Activated CD4-positive, alpha-beta T cell treated with anti-CD3 and anti-CD28 coated beads, Interleukin-10, Interleukin-2, amounts not matched to agents 100 ng/mL and 50 ng/mL, durations not matched to agents 16 hours and 8 hours (primary cell): ENCODE measurements around the gene ALG6.
A peak's percentile ranks its signal among the peaks of the same experiment; 100 is the strongest.
"Not testable (repeated sequence)": the region's sequence is repeated elsewhere in the genome, so short reads cannot be mapped to it uniquely, and the experiment has no call there.

ENCODE experiments used
- DNase-seq: peaks from one replicate; pipeline ENCODE4 v3.0.0-alpha.2; 2020

ALG6 gene

GRCh38 chr1:63328781-63329180 lies 38.6 kb upstream of the ALG6 start:
- no peak for DNase-seq

DNA sequence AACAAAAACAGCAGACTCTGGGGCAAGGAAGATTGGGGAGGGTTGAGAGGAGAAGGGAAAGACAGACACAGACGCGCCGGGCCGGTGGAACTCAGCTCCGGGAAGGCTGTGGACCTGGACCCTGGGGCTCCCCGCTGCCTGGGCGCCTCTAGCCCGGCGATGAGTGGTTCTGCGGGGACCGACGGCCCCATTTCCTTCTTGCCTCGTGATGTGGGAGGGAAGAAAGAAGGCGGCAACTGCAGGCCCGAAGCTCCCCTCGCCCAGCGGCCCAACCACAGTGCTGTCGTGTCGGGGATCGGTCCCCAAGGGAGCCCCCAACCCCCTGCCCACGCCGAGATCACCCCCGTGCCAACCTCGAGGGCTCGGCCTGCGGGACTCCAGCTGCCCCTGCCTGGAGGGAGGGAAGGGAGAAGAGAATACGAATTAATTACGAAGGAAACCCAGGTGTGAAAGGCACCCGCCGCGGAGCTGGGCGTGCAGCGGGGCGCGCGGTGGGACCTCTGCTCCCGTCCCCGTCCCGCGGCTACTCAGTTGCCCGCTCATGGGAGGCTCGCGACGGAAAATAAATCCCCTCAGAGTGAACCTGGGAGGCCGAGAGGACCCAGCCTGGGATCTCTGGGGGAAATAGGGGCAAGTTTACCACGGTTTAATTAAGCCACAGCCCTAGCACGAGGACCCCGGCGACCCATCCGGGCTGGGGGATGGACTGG lies 37.7 kb upstream of the ALG6 start:
- no peak for DNase-seq

- DNase-seq = no peak
These were observed 37.0 kb upstream of the ALG6 start for GRCh38 chr1:63330331-63330916.

- DNase-seq = no peak
These were observed 25.0 kb upstream of the ALG6 start for GRCh38 chr1:63342402-63342801.

DNA sequence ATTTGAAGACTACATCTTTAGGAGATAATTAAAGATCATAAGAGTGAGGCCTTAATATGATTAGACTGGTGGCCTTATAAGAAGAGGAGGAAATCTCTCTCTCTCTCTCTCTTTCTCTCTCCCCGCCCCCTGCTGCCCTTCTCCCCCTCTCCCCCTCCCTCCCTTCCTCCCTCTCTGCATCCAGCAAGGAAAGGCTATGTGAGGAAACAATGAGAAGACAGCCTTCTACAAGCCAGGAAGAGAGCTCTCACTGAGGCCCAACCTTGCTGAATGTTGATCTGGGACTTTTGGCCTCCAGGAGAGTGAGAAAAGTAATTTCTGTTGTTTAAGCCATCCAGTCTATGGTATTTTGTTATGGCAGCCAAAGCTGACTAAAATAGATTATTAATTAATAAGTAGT lies 23.5 kb upstream of the ALG6 start:
- no peak for DNase-seq

GRCh38 chr1:63350320-63350719 lies 17.1 kb upstream of the ALG6 start:
- no peak for DNase-seq

DNA sequence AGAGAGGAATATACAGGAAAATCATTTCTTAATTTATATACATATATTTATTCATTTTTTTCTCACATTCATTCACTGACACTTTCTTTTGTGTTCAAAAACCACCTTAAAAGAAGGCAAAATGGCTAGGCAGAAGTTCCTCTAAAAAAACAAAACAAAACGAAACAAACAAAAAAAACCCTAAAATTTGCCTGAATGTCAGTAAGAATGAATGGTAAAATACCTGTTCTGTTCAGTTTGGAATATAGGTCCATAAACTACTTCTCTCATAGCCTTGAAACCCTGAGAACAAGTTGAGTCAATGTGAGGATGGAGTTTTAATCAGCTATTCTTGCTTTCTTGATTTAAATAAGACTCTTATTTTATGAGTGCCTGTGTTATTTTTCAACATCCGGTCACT lies 14.7 kb upstream of the ALG6 start:
- no peak for DNase-seq

DNA sequence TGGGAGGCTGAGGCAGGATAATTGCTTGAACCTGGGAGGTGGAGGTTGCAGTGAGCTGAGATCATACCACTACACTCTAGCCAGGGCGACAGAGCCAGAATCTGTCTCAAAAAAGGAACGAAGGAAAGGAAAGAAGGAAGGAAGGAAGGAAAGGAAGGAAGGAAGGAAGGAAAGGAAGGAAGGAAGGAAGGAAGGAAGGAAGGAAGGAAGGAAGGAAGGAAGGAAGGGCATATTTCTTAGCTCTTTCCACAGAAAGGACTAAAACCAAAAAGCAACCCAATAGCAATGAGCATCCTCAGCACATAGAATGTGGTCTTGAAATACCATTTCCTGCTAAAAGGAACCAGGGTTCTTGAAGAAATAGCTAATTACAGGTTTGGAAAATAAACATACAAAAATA lies 11.2 kb upstream of the ALG6 start:
- DNase-seq = not testable (repeated sequence)

DNA sequence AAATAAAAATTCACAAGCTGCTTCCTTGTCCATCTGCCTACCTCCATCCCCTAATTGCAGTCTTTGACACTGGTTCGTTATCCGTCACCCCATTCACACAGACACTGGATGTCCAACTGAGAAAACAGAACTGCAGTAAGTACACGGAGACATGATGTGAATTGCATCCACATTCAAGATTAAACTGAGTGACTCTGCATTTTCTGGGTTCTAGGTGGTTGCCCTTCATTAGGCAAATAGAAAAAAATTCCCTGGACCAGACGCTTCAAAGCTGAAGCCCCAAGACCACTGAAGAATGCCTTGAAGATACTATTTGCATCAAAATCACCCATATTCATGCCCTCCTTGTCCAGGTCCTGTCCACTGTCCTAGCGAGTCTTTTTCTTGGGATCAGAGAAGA lies 7.9 kb upstream of the ALG6 start:
- no peak for DNase-seq

DNA sequence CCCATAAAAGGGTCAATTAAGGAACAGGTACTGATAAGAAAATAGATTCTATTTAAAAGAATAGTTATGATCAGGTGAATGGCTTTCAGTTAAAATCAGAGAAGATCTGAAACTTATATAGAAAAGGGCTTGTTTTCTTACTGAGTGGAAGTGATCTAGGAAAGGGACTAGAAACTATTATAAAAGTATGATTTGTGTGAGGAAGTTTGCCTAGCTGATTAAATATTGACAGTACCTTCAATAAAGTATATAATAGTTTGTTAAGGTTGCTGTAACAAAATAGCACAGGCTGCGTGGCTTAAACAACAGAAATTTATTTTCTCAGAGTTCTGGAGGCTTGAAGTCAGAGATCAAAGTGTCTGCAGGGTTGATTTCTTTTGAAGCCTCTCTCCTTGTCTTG lies 5.4 kb upstream of the ALG6 start:
- no peak for DNase-seq

GRCh38 chr1:63362578-63362977 lies 4.8 kb upstream of the ALG6 start:
- DNase-seq = no peak

DNA sequence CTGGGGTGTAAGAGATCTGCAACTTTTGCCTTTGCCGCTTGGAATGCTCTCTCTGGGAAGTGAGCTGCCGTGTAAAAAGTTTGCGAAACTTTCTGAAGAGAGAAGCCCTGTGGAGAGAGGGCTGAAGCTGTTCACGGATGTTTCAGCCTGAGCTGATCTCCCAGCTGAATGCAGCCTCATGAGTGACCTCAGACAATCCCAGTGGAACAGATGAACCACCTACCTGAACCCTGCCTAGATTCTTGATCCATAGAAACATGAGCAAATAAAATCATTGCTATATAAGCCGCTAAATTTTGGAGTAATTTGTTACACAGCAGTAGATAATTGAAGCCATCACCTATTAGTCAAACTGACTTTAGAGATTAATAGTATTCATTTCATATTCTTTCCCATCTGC lies 4.4 kb upstream of the ALG6 start:
- no peak for DNase-seq

DNA sequence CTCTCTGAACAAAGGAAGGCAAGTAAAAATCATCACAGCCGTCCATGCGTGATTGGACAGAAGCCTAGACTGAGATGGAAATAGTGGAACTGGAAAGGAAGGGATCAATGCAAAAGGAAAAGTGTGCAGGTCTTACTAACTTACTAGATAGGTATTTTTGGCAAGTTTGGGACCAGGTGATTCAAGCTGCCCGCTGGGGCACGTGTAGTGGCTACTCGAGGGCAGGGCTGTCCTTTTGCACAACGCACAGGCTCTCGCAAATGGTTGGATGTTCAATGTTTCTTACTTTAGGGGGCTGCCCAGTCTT lies 566 bp upstream of the ALG6 start:
- DNase-seq = no peak

DNA sequence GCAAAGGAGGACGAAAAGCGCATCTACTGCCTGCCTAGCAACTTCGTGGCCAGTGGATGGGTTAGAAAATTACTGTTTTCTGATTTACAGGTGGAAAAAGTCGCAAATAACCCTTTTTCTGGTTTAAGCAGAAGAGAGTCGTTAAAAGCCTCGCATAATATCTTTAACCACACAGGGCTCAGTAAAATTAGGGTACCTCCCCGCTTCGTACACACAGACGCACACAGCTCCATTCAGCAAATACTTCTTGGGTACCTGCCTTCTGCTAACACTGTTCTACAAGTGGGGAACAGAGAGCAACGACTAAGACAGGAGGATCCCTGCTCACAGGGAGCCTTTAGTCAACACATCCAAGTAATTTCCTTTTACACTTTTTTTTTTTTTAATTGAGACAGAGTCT lies 704 bp downstream of the ALG6 start:
- DNase-seq = peak; percentile 3

DNA sequence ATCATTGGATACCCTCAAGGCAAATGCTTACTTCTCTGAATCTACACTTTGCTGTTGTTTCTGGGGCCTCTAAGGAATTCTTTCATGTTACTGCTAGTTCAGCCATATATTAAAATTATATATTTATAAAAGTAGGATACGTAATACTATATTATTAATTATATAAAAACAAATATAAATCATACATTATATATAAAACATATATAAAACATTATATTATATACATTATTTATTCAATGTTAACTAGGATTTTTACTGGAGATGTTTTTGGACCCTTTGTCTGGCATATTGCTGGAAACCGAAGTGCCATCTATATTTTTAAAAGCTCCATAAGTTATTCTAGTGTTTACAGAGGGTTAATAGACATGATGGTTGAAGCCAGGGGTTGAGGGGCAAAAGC lies 12.2 kb downstream of the ALG6 start:
- DNase-seq = no peak

DNA sequence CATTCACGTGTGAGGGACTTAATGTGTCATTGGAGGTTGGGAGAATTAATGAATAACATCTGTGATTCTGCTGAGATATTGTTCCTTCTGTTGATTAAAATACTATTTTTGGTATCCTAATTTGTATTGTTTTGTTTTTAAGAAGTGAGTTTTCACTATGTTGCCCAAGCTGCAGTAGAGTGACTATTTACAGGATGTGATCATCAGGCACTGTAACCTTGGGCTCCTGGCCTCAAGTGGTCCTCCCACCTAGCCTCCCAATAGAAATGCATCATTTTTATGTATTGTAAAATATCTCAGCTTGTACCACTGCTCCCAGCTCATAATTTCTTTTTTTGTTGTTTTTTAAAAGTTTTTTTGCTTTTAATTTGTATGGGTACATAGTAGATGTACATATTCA lies 14.3 kb downstream of the ALG6 start:
- DNase-seq = no peak

DNA sequence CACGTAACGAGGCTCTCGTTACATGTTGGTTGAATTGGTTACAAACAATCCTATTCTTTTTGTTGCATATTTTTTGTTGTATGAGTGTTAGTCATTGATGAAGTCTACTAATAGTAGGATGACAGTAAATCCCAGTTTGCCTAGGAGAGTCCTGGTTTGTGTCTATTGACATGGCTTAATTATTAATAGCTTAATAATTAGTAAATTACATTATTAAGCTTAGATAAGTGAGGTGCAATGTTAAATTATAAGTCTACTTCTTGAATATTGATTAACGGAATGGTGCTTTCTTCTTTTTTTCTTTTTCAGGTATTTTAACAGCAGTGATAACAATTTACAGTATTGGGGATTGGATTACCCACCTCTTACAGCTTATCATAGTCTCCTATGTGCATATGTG lies 34.5 kb downstream of the ALG6 start:
- no peak for DNase-seq

DNA sequence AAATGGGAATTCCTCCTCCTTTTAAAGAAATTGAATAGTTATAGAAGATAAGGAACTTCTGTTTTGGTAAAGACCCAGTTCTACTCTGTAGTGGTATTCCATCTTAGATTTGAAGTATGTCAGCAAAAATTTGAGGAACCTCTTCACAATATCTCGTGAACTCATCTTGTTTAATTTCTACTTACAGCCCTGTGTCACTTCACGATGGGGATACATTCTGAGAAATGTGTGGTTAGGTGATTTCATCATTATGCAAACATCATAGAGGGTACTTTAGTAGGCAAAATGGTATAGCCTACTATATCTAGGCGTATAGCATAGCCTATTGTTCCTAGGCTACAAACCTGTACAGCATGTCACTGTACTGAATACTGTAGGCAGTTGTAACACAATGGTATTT lies 36.0 kb downstream of the ALG6 start:
- DNase-seq = peak; percentile 19

- no peak for DNase-seq
These were observed 37.6 kb downstream of the ALG6 start for GRCh38 chr1:63405021-63405420.

GRCh38 chr1:63405987-63406386 lies 38.6 kb downstream of the ALG6 start:
- DNase-seq = no peak

DNA sequence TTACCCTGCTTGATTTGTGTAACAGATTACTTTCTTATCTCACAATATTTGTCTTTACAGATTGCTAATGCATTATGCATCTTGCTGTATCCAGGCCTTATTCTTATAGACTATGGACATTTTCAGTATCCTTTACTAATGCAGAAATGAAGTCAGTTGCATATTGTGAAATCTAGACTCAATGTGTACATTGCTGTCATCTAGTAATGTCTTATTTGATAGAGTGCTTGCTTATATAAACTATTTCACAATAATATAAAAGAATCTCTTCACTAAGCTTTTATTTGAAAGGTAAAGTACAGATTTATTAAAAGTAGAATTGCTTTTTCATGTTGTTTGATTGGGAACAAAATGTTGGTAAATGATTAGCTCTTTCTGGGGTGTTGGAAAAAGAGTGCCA lies 39.6 kb downstream of the ALG6 start:
- DNase-seq = no peak

GRCh38 chr1:63408331-63408730 lies 40.9 kb downstream of the ALG6 start:
- DNase-seq = no peak

DNA sequence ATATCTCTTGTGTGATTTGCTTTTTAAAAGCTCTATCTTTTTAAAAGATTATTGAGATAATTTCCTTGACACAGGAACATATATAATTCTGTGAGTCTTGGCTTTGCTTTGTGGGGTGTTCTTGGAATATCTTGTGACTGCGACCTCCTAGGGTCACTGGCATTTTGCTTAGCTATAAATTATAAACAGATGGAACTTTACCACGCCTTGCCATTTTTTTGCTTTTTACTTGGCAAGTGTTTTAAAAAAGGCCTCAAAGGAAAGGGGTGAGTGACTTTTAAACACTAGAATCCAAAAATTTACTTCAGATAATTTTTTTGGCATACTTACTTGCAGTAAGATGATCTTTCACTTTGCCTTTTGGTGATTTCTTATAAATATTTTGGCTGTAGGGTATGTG lies 43.6 kb downstream of the ALG6 start:
- no peak for DNase-seq

- DNase-seq = no peak
These were observed 46.0 kb downstream of the ALG6 start for GRCh38 chr1:63413394-63413793.

- DNase-seq = no peak
These were observed 47.4 kb downstream of the ALG6 start for GRCh38 chr1:63414691-63415365.
